GM18511 (cell line): ENCODE data around the gene FCN2.
"Not testable (repeated sequence)": the region's sequence is repeated elsewhere in the genome, so short reads cannot be mapped to it uniquely, and the experiment has no call there.

Experiments used
- ATAC-seq: cut with Tn5 transposase; IDR thresholded peaks from one replicate; pipeline ENCODE4 v1.9.1; 2021; ENCODE audit warnings: mild to moderate bottlenecking, moderate library complexity; ENCODE audit not compliant: unreplicated experiment

The FCN2 gene

DNA sequence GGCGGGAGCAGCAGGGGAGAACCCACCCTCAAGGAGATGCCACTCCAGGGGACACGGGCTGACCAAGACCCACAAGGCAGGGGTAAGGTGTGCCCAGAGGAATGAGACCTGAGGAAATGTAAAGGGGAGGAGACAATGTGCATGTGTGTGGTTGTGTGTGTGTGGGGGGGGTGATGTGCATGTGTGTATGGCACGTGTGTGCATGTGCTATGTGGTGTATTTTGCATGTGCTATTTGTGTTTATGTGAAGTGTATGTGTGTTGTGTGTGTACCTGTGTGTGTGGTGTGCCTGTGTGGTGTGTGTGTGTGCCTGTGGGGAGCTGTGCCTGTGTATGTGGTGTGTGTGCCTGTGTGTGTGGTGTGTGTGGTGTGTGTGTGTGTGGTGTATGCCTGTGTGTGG is 33.5 kb upstream of the FCN2 start:
- ATAC-seq = no peak

DNA sequence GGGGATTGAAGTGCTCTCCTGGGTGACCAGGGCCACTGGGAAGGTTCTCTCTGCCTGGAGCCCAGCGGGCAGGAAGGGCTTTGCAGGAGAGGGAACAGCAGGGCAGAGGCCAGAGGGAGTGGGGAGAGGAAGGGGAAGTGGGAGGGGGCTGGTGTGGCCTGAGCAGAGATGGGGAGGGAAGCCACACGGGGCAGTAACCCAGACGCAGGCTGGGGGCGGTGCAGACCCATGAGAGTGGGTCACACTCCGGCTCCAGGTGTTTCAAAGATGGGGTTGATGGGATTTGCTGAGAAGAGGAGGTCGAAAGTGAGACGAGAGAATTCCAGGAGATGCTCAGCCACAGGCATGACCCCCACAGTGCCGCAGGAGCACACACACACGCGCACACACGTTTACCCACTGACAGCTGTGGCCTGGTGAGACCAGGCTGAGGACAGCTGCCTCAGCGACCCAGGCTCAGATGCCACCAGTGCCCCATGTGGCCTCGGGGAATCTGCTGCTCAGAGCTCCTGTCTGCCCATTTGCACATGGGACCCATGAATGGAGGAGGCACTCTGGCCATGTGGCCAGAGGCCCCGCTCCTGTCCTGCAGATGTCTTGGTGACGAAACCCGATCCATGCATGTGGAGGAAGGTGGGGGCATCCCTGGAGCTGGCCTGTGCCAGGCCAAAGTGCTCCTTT is 32.7 kb upstream of the FCN2 start:
- no peak for ATAC-seq

DNA sequence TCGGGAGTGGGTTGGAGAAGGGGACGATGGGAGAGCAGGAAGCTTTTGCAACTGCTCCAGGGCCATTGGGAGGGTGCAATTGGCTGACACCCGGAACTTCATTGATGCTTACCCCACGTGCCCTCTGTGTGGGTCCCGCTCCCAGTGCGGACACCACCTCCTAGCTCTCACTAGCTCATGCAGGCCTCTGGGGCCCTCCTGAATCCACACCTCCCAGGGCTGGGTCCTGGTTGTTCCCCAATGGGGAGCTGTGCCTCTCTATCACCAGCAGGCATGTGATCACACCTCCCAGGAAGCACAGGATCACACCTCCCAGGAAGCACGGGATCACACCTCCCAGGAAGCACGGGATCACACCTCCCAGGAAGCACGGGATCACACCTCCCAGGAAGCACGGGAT is 32.1 kb upstream of the FCN2 start:
- no peak for ATAC-seq

DNA sequence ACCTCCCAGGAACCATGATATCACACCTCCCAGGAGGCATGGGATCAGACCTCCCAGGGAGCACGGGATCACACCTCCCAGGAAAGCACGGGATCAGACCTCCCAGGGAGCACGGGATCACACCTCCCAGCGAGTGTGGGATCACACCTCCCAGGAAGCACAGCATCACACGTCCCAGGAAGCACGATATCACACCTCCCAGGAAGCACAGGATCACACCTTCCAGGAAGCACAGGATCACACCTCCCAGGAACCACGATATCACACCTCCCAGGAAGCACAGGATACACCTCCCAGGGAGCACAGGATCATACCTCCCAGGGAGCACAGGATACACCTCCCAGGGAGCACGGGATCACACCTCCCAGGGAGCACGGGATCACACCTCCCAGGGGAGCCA is 30.0 kb upstream of the FCN2 start:
- ATAC-seq = no peak

DNA sequence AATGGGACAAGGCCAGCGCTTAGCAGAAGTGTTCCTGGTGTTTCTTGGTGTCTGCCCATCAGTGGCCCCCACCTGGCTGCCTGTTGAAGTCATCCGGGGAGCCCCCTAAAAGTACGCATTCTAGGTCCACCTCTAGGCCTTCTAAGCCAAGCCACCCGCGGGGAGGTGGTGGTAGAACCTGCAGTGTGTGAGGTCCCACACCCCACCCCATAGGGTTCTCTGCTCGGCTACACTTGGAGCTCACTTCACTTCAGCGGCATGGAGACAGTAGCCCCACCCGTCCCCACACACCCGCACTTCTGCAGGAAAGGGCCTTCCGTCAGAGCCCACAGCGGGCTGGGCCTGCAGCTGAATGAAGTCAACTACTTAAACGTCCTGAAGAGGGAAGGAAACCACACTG is 29.6 kb upstream of the FCN2 start:
- ATAC-seq = no peak

DNA sequence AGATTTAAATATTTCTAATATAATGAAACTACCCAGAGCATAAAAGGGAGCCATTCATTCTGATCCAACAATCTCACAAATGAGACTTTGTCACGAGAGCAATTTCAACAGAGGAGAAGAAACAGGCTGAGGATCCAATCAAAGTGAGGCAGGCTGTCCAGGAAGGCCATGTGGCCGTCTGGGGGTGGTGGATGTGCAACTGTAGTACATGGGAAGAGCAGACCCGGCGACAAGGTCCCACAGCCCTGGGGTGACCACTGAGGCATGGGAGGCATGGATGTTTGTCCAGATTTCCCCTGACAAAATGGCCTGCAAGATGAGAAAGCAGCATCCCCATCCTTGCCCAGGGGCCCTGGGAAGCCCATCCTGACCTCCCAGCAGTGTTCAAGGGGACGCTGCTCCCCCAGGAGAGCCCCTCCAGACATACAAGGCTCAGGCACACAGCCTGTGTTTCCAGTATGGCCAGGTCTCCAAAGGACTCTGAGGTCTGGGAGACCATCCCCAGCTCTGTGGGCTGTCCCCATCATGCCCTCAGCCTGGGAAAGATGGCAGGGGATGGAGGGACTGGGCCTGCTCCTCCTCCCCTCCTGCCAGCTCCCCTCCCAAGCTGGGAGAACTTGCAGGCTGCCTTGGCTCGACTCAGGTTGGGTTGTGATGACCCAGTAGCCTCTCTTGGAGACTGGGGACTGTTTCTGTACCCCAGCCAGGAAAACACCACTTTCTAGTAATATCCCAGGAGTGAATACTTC is 27.5 kb upstream of the FCN2 start:
- no peak for ATAC-seq

DNA sequence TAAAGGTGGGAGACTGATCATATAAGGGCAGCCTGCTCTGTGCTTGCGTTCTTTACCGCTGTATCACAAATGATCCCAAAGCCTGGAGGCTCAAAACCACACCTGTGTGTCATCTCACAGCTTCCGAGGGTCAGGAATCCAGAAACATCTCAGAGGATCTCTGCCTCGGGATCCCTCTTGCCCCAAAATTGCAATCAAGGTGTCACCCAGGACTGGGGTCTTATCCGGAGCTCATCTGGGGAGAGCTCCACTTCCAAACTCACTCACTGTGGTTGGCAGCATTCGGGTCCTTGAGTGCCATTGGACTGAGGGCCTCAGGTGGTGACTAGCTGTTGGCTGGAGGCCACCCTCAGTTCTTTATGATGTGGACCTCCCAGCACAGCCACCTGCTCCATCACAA is 26.7 kb upstream of the FCN2 start:
- ATAC-seq = no peak

DNA sequence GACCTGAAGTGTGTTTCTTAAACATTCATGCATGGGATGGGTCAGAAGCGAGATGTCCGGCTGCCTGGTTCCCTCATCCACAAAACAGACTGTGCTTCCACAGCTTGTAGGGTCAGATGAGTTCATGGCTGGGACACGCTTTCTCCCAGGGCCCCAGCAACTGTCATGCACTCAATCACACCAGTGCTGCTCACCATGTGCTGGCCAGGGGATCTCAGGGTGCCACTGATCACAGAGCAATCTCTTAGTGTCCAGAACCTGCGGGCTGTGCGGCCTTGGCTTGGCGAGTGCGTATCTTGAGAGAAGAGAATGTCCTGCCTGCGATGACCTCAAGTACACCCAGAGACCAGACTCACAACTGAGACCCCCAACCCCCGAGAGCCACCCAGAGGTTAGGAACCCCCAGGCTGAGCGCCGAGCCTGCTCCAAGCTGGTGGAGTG is 26.0 kb upstream of the FCN2 start:
- no peak for ATAC-seq

DNA sequence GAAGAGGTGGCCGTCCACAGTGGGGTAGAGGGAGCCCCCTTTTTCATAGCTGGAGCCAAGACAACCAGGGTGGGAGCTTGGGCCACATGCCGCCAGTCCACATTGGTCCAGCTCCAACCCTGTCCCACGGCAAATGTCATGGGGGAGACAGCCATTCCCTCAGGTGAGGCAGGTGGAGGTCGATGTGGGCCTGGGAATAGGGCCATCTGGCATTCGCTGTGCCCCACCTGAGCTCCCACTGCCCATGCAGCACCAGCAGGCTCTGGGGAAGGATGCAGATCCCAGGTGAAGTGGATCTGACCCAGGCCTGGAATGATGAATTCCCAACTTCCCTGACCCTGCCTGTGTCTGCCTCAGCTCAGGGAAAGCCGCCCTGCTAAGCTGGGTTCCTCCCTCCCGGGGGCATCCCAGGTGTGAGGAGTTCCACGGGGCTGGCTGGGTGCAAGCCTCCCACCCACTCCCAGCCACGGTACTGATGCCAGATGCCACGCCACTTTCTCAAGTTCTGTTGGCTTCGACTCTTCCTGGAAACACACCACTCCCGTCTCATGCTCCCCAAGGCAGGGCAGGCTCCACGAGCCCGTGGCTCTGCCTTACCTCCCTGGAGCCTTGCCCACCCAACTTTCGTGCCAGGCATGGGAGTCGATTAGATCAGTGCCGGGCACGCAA is 25.2 kb upstream of the FCN2 start:
- no peak for ATAC-seq

DNA sequence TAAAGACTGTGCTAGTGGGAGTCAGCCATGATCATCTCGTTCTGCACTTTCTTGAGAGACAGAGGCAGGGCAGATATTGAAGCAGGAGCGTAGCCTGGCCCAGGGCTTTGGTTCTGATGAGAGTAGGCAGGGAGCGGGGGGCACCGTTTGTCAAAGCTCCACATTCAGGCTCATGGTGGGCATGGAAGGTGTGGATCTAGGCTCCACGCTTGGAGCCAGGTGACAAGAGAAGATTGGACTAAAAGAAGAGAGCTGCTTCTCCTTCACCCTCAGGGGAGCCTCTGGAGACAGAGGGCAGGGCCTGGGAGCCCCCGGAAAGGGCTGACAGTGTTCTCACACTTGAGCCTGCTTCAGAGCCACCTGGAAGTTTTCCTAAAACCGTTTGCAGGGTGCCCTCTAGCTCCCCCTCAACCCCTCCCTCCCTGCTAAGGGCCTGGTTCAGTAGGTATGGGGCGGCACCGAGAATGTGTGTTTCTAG is 24.7 kb upstream of the FCN2 start:
- ATAC-seq = no peak

DNA sequence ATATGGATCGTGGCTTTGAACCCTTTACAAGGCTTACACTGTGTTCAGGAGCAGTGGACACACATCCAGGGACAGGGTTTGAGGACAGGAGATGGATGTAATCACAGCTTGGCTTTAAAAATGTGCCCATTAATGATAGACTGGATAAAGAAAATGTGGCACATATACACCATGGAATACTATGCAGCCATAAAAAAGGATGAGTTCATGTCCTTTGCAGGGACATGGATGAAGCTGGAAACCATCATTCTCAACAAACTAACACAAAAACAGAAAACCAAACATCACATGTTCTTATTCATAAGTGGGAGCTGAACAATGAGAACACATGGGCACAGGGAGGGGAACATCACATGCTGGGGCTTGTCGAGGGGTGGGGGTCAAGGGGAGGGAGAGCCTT is 23.2 kb upstream of the FCN2 start:
- not testable (repeated sequence) for ATAC-seq

DNA sequence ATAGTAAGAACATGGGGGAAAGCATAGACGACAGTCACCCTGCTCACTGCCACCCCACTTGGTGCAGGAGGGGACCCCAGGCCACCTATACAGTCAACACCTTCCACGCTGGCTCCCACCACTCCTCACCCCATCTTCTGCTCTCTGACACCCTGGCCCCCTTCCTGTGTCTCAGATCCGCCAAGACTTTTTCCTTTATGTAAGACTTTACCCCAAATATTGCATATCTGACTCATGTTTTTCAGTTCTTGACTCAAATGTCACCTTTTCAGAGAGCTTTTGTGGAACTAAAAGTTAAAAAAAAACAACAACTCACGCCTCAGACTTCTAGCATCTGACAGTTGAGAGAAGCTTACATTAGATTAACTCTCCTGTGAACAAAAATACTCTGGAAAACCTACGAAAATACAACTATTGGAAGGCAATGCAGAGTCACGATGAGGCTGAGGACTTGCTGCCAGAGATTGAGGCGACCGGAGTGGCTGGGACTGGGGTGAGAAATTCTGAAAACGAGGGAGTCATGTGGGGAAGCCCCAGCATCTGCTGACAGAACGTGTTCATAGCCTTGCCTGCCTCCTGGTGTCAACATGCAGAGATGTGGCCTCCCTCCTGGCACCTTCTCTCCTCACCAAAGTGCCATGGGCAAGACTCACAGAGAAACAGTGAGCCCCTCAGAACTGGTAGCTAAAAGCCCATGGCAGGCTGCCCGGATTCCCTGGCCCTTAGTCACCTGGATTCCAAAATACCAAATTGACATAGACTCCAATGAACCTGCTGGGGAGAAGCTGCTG is 22.4 kb upstream of the FCN2 start:
- ATAC-seq = peak; percentile 85

DNA sequence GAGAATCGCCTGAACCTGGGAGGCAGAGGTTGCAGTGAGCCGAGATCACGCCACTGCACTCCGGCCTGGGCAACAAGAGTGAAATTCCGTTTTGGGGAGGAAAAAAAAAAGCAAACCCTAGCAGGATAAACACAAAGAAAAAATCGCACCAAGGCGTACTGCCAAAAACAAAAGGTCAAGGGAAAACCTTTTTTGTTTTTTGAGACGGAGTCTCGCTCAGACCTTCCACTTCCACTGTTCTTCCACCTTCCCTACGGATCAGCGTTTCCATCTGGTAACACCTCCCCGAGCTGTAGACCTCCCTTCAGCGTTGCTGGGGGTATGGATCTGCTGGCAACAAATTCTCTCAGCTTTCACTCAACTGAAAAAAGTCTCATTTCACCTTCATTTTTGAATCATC is 20.1 kb upstream of the FCN2 start:
- ATAC-seq = no peak

DNA sequence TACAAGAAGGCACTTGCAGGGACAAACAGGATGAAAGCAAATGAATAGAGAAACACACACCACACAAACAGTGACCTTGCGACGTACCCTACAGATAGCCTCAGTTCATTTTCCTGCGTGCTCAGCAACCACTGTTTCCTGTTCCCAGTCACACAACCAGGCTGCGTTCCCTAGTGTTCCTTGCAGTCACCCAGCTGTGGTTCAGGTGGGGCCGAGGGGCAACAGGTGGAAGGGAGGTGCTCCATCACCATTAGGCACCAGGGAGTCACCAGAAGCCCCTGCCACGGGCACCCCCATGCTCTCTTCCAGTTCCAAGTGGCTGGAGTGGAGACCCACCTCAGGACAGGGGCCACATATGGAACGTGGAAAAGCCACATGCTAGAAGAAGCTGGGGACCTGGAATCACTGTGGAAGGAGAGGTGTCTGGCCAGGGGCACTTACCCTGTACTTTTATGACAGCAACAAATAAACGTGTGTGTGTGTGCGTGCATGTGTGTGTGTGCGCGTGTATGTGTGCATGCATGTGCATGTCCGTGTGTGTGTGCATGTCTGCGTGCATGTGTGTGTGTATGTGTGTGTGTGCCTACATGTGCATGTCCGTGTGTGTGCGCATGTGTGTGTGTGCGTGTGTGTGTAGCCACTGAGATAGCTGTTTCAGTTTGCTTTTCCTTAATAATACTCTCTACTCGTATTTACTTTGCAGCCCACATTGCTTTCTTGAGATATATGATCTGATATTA is 18.8 kb upstream of the FCN2 start:
- ATAC-seq = no peak

DNA sequence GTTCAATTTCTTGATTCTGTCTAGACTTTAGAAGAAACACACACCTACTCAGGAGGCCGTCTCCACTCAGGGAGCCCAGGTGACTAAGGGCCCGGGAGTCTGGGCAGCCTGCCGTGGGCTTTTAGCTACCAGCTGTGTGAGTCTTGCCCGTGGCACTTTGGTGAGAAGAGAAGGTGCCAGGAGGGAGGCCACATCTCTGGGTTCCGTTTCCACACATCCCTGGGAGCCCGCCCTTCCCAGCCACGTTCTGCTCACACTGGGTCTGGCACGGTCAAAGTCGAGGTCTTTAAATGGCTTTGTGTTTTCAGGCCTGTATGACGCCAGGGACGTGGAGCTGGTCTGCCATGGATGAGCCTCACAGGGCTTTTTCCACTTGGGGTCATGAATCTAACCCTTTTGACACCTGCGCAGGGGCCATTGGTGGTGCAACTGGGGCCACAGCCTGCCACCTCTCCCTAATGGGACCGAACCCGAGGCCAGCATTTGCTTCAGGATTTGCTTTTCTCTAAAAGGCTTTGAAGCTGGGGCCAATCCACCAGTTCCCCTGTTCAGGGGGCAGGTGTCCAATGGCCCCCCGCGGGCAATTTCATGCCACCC is 17.2 kb upstream of the FCN2 start:
- ATAC-seq = no peak

DNA sequence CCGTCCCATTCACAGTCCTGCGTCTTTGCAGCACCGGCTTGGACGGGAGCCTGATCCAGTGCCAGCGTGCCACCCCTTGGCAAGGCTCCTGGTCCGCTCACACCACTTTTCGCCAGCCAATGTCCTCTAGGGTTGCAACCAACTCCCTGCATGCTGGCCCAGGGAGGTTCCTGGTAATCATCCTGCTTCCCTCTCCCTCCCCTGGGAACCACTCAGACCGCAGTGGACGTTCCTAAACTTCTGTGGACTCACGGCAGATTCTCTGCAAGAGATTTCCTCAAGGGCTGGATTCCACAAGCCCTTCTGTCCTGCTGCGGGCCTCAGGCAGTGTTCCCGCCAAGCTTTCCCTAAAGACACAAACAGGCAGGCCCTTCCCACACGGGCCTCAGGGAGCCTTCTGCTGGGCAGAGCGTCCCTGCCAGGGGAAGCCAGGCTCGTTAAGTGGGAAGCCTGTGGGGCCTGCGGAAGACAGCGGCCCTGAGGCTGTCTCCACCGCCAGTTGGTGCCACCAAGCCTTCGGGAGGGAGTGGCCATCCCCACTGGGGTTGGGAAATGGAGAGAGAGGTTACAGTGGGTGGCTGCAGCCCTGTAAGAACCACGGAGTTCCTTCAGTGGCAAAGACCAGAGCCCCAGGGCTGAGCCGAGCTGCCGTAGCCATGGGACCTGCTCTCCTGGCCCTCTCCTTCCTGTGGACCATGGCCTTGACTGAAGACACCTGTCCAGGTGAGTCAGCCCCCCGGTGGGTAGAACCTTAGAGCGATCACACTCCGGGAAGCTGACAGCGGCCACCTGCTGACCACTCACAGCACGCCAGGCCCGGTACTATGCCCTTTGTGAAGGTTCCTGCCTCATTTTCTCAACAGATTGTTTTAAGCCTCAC is 16.4 kb upstream of the FCN2 start:
- ATAC-seq = no peak

DNA sequence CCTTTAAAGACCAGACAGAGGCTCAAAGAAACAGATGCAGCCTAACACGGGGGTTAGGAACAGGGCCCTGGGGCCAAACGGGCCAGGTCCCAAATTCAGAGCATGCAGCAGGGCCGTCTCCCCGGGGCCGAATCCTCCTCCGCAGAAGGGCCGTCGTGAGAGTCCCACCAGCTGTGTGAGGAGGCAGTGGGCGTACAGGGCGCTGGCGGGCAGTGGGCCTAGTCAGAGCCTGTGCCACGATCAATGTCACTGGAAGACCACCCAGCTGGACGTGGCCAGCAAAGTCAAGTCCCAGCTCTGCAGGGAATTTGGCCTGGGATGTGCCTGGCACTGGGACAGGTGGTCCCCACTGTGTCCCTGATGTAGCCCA is 15.8 kb upstream of the FCN2 start:
- no peak for ATAC-seq

DNA sequence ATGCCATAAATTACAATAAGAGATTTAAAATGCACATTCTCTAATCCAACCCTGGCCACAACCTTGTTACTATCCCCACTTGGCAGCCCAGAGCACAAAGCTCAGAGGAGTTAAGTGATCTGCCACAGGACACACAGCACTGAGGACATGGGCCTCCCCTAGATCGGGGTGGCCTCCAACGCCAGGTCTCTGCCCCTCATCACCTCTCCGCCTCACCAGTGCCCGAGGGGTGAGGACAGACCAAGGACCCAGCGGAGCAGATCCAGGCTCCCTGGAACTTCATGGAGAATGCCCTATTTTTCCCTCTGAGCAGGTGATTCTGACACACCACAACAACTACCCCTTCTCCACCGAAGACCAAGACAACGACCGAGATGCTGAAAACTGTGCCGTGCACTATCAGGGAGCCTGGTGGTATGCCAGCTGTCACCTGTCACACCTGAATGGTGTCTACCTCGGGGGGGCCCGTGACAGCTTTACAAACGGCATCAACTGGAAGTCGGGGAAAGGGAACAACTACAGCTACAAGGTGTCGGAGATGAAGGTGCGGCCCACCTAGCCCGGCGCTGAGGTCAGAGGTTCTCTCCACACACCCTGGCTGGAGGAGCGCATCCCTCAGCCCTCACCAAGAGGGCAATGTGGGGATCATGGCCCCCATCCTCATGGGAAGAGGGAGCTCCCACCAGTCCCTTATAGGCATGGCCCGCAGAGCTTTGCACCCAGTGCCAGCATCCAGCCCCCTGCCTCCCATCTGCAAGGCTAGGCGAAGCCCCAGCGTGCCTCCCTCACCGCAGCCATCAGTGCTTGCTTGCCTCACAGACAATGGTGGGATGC is 12.5 kb upstream of the FCN2 start:
- no peak for ATAC-seq
